ENCODE measurements around the gene RBM8A.

Gene RBM8A

GRCh38 chr1:145891587-145892485, 35.4 kb downstream of the RBM8A start (continued):
- no peak for TF ChIP-seq ZNF549 (tag by site-specific recombination; IDR thresholded peaks at IDR 0.05)
- TF ChIP-seq PRDM6 (tag by site-specific recombination; IDR thresholded peaks at IDR 0.05): no peak
- TF ChIP-seq ZNF112 (tag by site-specific recombination; IDR thresholded peaks at IDR 0.05): no peak
- no peak for TF ChIP-seq ZNF274 (IDR thresholded peaks at IDR 0.05; ENCODE audit: low read length)
- TF ChIP-seq ZNF274 (tag by site-specific recombination; IDR thresholded peaks at IDR 0.05; ENCODE audit: borderline replicate concordance): no peak
- TF ChIP-seq ZNF837 (tag by site-specific recombination; IDR thresholded peaks at IDR 0.05): no peak
- TF ChIP-seq ZNF600 (tag by site-specific recombination; IDR thresholded peaks at IDR 0.05): peak; percentile 75
- TF ChIP-seq ZNF510 (tag by site-specific recombination; IDR thresholded peaks at IDR 0.05; ENCODE audit: insufficient replicate concordance): no peak
- no peak for TF ChIP-seq ZNF555 (tag by site-specific recombination; conservative IDR thresholded peaks at IDR 0.05)
- TF ChIP-seq ZBTB7A (tag by site-specific recombination; IDR thresholded peaks at IDR 0.05; ENCODE audit: low read depth): no peak
- TF ChIP-seq ZNF394 (tag by site-specific recombination; IDR thresholded peaks at IDR 0.05; ENCODE audit: borderline replicate concordance): peak; percentile 73; the same call in 1 of the 2 replicates
- no peak for TF ChIP-seq ZNF132 (tag by site-specific recombination; IDR thresholded peaks at IDR 0.05; ENCODE audit: borderline replicate concordance)
- TF ChIP-seq ZNF416 (tag by site-specific recombination; IDR thresholded peaks at IDR 0.05): no peak
- no peak for TF ChIP-seq GFI1B (tag by site-specific recombination; IDR thresholded peaks at IDR 0.05)
- no peak; the same call in 1 of the 2 replicates for TF ChIP-seq ZNF518A (tag by site-specific recombination; conservative IDR thresholded peaks at IDR 0.05; ENCODE audit: low read depth)
- no peak for TF ChIP-seq YY2 (tag by site-specific recombination; IDR thresholded peaks at IDR 0.05)
- TF ChIP-seq ZNF157 (tag by site-specific recombination; IDR thresholded peaks at IDR 0.05): no peak
- no peak for TF ChIP-seq ZNF311 (tag by site-specific recombination; IDR thresholded peaks at IDR 0.05; ENCODE audit: borderline replicate concordance)
- TF ChIP-seq ZNF621 (tag by site-specific recombination; IDR thresholded peaks at IDR 0.05): no peak
- TF ChIP-seq ZNF626 (tag by site-specific recombination; IDR thresholded peaks at IDR 0.05): no peak
- TF ChIP-seq ZNF558 (tag by site-specific recombination; IDR thresholded peaks at IDR 0.05): peak; percentile 20
- TF ChIP-seq SCRT1 (tag by site-specific recombination; IDR thresholded peaks at IDR 0.05; ENCODE audit: borderline replicate concordance): peak; percentile 94
- TF ChIP-seq ZNF704 (tag by site-specific recombination; IDR thresholded peaks at IDR 0.05): no peak
- peak; percentile 96 for TF ChIP-seq ZBTB17 (tag by site-specific recombination; IDR thresholded peaks at IDR 0.05)
- no peak; the same call in 1 of the 2 replicates for TF ChIP-seq ZNF362 (tag by site-specific recombination; IDR thresholded peaks at IDR 0.05)
- peak; percentile 98 for TF ChIP-seq PRDM10 (tag by site-specific recombination; IDR thresholded peaks at IDR 0.05)
- TF ChIP-seq ZSCAN30 (tag by site-specific recombination; IDR thresholded peaks at IDR 0.05): peak; percentile 96
